GM23338 (cell line): ENCODE measurements around the gene USP2. TPM values are rescaled to one million over a fixed set of nuclear protein-coding genes. Genes with fewer than 3 reads are reported as not detected.

Experiments
- ATAC-seq: fragments of 200-7000 bp; cut with Tn5 transposase; 3 replicates; pipeline ENCODE4 v1.9.1; 2020
- DNase-seq: peaks from one replicate; pipeline ENCODE4 v3.0.0-alpha.2; 2015; ENCODE audit warnings: low spot score
- H2AFZ ChIP-seq: fragments of 200-600 bp; sonication (generic); 2 replicates; pipeline ENCODE4 v1.8.0; 2016; ENCODE audit warnings: antibody characterized with exemption, mild to moderate bottlenecking, moderate library complexity
- H3F3A ChIP-seq: fragments of 200-600 bp; sonication (generic); replicated peaks from 2 replicates; pipeline ENCODE4 v1.8.0; 2017; ENCODE audit warnings: antibody characterized with exemption, mixed run types, low read depth
- H3K27ac ChIP-seq: fragments of 200-600 bp; sonication (generic); 2 replicates; pipeline ENCODE4 v1.6.1; 2016; ENCODE audit warnings: low read depth
- H3K27me3 ChIP-seq: fragments of 200-600 bp; sonication (generic); 2 replicates; pipeline ENCODE4 v1.8.0; 2016; ENCODE audit warnings: mild to moderate bottlenecking, mixed run types, moderate library complexity; ENCODE audit not compliant: insufficient read depth
- H3K36me3 ChIP-seq: fragments of 200-600 bp; sonication (generic); 2 replicates; pipeline ENCODE4 v1.8.0; 2016; ENCODE audit warnings: mild to moderate bottlenecking; ENCODE audit not compliant: insufficient read depth
- H3K4me1 ChIP-seq: fragments of 200-600 bp; sonication (generic); 2 replicates; pipeline ENCODE4 v1.8.0; 2016; ENCODE audit warnings: mild to moderate bottlenecking, moderate library complexity; ENCODE audit not compliant: insufficient read depth
- H3K4me2 ChIP-seq: fragments of 200-600 bp; sonication (generic); 2 replicates; pipeline ENCODE4 v1.7.1; 2017; ENCODE audit warnings: mixed run types
- H3K4me3 ChIP-seq: fragments of 200-600 bp; sonication (generic); 2 replicates; pipeline ENCODE4 v1.6.1; 2016; ENCODE audit warnings: mixed run types
- H3K79me2 ChIP-seq: fragments of 200-600 bp; sonication (generic); replicated peaks from 2 replicates; pipeline ENCODE4 v1.8.0; 2017; ENCODE audit warnings: mild to moderate bottlenecking; ENCODE audit not compliant: insufficient read depth
- H3K9me2 ChIP-seq: fragments of 200-600 bp; sonication (generic); 2 replicates; pipeline ENCODE4 v1.8.0; 2017; ENCODE audit not compliant: insufficient read depth
- H4K20me1 ChIP-seq: fragments of 200-600 bp; sonication (generic); replicated peaks from 2 replicates; pipeline ENCODE4 v1.8.0; 2017; ENCODE audit warnings: mild to moderate bottlenecking; ENCODE audit not compliant: insufficient read depth
- H3K27ac Mint-ChIP-seq: 2 replicates; pipeline ENCODE4 v1.8.0; 2020; ENCODE audit warnings: inconsistent platforms, mild to moderate bottlenecking, moderate library complexity, mixed read lengths
- H3K27me3 Mint-ChIP-seq: 3 replicates; pipeline ENCODE4 v1.8.0; 2022; ENCODE audit warnings: low read depth, mild to moderate bottlenecking, moderate library complexity, mixed read lengths, inconsistent platforms; ENCODE audit not compliant: insufficient read depth, poor library complexity
- H3K36me3 Mint-ChIP-seq: 3 replicates; pipeline ENCODE4 v1.8.0; 2021; ENCODE audit warnings: low read depth, mild to moderate bottlenecking, inconsistent platforms, moderate library complexity, mixed read lengths
- H3K4me1 Mint-ChIP-seq: 3 replicates; pipeline ENCODE4 v1.8.0; 2020; ENCODE audit warnings: mild to moderate bottlenecking, inconsistent platforms, mixed read lengths
- H3K4me3 Mint-ChIP-seq: 3 replicates; pipeline ENCODE4 v1.8.0; 2021; ENCODE audit warnings: moderate library complexity, mild to moderate bottlenecking, inconsistent platforms, mixed read lengths
- H3K9me3 Mint-ChIP-seq: 3 replicates; pipeline ENCODE4 v1.8.0; 2020; ENCODE audit warnings: moderate library complexity, mild to moderate bottlenecking, inconsistent platforms, mixed read lengths
- CREB1 ChIP-seq: fragments of 250-450 bp; sonication (Bioruptor Pico); IDR thresholded peaks from 2 replicates; pipeline ENCODE4 v1.5.0; 2020; ENCODE audit warnings: low read depth, mild to moderate bottlenecking, moderate library complexity
- CTCF ChIP-seq, 2 experiments: fragments of 200-600 bp in 1 of 2; sonication (generic) in 1 of 2; conservative IDR thresholded peaks; 2 replicates each; pipeline versions ENCODE4 v1.5.1 to v1.6.1; 2016 to 2017; ENCODE audit warnings: antibody characterized with exemption in 2 of 2, low read depth in 2 of 2, mild to moderate bottlenecking in 2 of 2, moderate library complexity in 1 of 2
- ETS1 ChIP-seq: IDR thresholded peaks from 2 replicates; pipeline ENCODE4 v1.6.1; 2016; ENCODE audit warnings: antibody characterized with exemption
- EZH2 ChIP-seq: fragments of 200-600 bp; sonication (generic); IDR thresholded peaks from one replicate; pipeline ENCODE4 v1.8.0; 2017; ENCODE audit warnings: antibody characterized with exemption, mild to moderate bottlenecking, low read depth; ENCODE audit not compliant: unreplicated experiment
- EZH2phosphoT487 ChIP-seq: fragments of 200-600 bp; sonication (generic); IDR thresholded peaks from one replicate; pipeline ENCODE4 v1.8.1; 2018; ENCODE audit warnings: antibody characterized with exemption; ENCODE audit not compliant: unreplicated experiment
- JUNB ChIP-seq: IDR thresholded peaks from one replicate; pipeline ENCODE4 v1.6.1; 2016; ENCODE audit warnings: antibody characterized with exemption; ENCODE audit not compliant: unreplicated experiment
- NANOG ChIP-seq: IDR thresholded peaks from 2 replicates; pipeline ENCODE4 v1.6.1; 2016; ENCODE audit warnings: antibody characterized with exemption, borderline replicate concordance
- POLR2AphosphoS5 ChIP-seq: IDR thresholded peaks from 2 replicates; pipeline ENCODE4 v1.6.1; 2016; ENCODE audit warnings: antibody characterized with exemption, low read depth
- REST ChIP-seq: IDR thresholded peaks from one replicate; pipeline ENCODE4 v1.6.1; 2018; ENCODE audit warnings: antibody characterized with exemption; ENCODE audit not compliant: unreplicated experiment
- STAT1 ChIP-seq: IDR thresholded peaks from one replicate; pipeline ENCODE4 v1.6.1; 2016; ENCODE audit warnings: antibody characterized with exemption; ENCODE audit not compliant: unreplicated experiment
- ZNF114 ChIP-seq: fragments of 250-450 bp; sonication (Bioruptor Pico); IDR thresholded peaks from 2 replicates; pipeline ENCODE4 v1.5.0; 2020; ENCODE audit warnings: mild to moderate bottlenecking, moderate library complexity
- ZNF331 ChIP-seq: fragments of 250-450 bp; sonication (Bioruptor Pico); IDR thresholded peaks from 2 replicates; pipeline ENCODE4 v1.5.0; 2020; ENCODE audit warnings: low read depth, mild to moderate bottlenecking, moderate library complexity
- ZNF462 ChIP-seq: fragments of 250-450 bp; sonication (Bioruptor Pico); IDR thresholded peaks from 2 replicates; pipeline ENCODE4 v1.5.0; 2020; ENCODE audit warnings: mild to moderate bottlenecking, moderate library complexity
- polyA plus RNA-seq: library from polyadenylated mRNA; unstranded; fragments of >200 nt; fragmentation: Nextera tagmentation; extraction: Ambion mirVana; gene quantifications from 2 replicates; pipeline ENCODE4 v1.2.1, GENCODE V29; 2016
- total RNA-seq: library from RNA; depleted of rRNA; stranded (reverse); fragments of >200 nt; shearing (Covaris generic); gene quantifications from 2 replicates; pipeline ENCODE4 v1.2.3, GENCODE V29; 2014

USP2 gene
- total and polyA plus RNA-seq, 2 experiments from 2014 or later = 4.9 to 5.0 TPM

- peaks cover 22% of the 10 kb centered on the region for H3K4me1 ChIP-seq
- peaks cover 14% of the 10 kb centered on the region for H4K20me1 ChIP-seq
- TF ChIP-seq STAT1 (no peak), REST (no peak), CREB1 (CRISPR knock-in tag) (no peak), EZH2 (no peak), NANOG (no peak), POLR2AphosphoS5 (no peak), JUNB (no peak), CTCF (conservative IDR thresholded peaks at IDR 0.05; ENCODE audit: low read depth in 2 of 2) (no peak), ZNF462 (CRISPR knock-in tag) (no peak), ZNF331 (CRISPR knock-in tag) (no peak), EZH2phosphoT487 (no peak), ZNF114 (CRISPR knock-in tag) (no peak), ETS1 (no peak)
- H3K36me3 ChIP-seq = peaks cover 3% of the 10 kb centered on the region; the same call in 1 of the 2 replicates
- H3K27me3 ChIP-seq = peaks cover 12% of the 10 kb centered on the region
- Mint-ChIP-seq H3K27me3 (peaks cover 31% of the 10 kb centered on the region), H3K4me3 (no peak overlapping the region), H3K36me3 (peaks cover 18% of the 10 kb centered on the region; the same call in 2 of the 3 replicates), H3K27ac (no peak overlapping the region), H3K9me3 (no peaks in the 10 kb centered on the region), H3K4me1 (peaks cover 17% of the 10 kb centered on the region)
- DNase-seq (no peak), ATAC-seq (no peak)
- H3F3A ChIP-seq = 0 out of 2 replicates have a peak, but pooled peaks cover under 1% of the 10 kb centered on the region
- H2AFZ ChIP-seq = no peak overlapping the region
- no peak overlapping the region for H3K27ac ChIP-seq
- no peaks in the 10 kb centered on the region for H3K79me2 ChIP-seq
- no peaks in the 10 kb centered on the region for H3K9me2 ChIP-seq
- no peak overlapping the region for H3K4me2 ChIP-seq
- no peak overlapping the region for H3K4me3 ChIP-seq
Observed at GRCh38 chr11:119310682-119311052, 70.8 kb downstream of the USP2 start.
